HEK293 (cell line): Measurements from ENCODE around the gene MIF4GD.

Source experiments
- CTCF ChIA-PET: fragments of 350-600 bp; formaldehyde crosslinking; extraction: SDS; loops from one replicate; lab custom pipeline; 2021; ENCODE audit warnings: antibody characterized with exemption; lab: Yijun Ruan, JAX
- POLR2A ChIA-PET: fragments of 300-600 bp; formaldehyde crosslinking; extraction: SDS; loops from one replicate; lab custom pipeline; 2020; ENCODE audit warnings: antibody characterized with exemption, inconsistent platforms; lab: Yijun Ruan, JAX
- H3K27ac ChIP-seq: fragments of 200-500 bp; sonication (Bioruptor generic); 2 replicates; pipeline ENCODE4 v1.5.1; 2014; ENCODE audit warnings: low read depth, low read length, control low read depth, inconsistent platforms; ENCODE audit errors: extremely low read depth
- H3K36me3 ChIP-seq, 2 experiments: fragments of 200-500 bp in 1 of 2; sonication (Bioruptor generic) in 1 of 2; 1 replicate in 1 of 2; 2 replicates in 1 of 2; pipeline ENCODE4 v1.5.1; 2014 to 2017; ENCODE audit warnings: inconsistent platforms in 2 of 2, low read length in 2 of 2; ENCODE audit not compliant: control insufficient read depth in 2 of 2, insufficient read depth in 1 of 2
- H3K4me1 ChIP-seq: fragments of 200-500 bp; sonication (Bioruptor generic); 2 replicates; pipeline ENCODE4 v1.5.1; 2014; ENCODE audit warnings: mild to moderate bottlenecking, low read length, inconsistent platforms; ENCODE audit not compliant: control insufficient read depth, insufficient read depth
- H3K4me3 ChIP-seq: 2 replicates; pipeline ENCODE4 v1.5.1; 2011; ENCODE audit warnings: low read depth, mild to moderate bottlenecking, control low read depth, low read length, moderate library complexity
- H3K9me3 ChIP-seq: fragments of 200-500 bp; sonication (Bioruptor generic); 2 replicates; pipeline ENCODE4 v1.5.1; 2014; ENCODE audit warnings: low read depth, low read length, inconsistent platforms; ENCODE audit not compliant: control insufficient read depth, insufficient read depth
- GLIS1 ChIP-seq: fragments of 450-650 bp; formaldehyde crosslinking; IDR thresholded peaks from 2 replicates; pipeline ENCODE4 v1.5.1; 2016; ENCODE audit warnings: missing biosample characterization, missing genetic modification characterization
- GLIS2 ChIP-seq: fragments of 450-650 bp; formaldehyde crosslinking; IDR thresholded peaks from 2 replicates; pipeline ENCODE4 v1.5.1; 2016; ENCODE audit warnings: missing biosample characterization, missing genetic modification characterization
- PBX3 ChIP-seq: sonication (generic); formaldehyde crosslinking; IDR thresholded peaks from 2 replicates; pipeline ENCODE4 v1.8.1; 2022; ENCODE audit warnings: mild to moderate bottlenecking, moderate library complexity, missing genetic modification reagents
- PRDM2 ChIP-seq: fragments of 450-650 bp; formaldehyde crosslinking; IDR thresholded peaks from 2 replicates; pipeline ENCODE4 v1.5.1; 2016; ENCODE audit warnings: missing biosample characterization, missing genetic modification characterization, borderline replicate concordance
- PRDM4 ChIP-seq: fragments of 450-650 bp; formaldehyde crosslinking; IDR thresholded peaks from 2 replicates; pipeline ENCODE4 v1.5.1; 2017; ENCODE audit warnings: missing biosample characterization, missing genetic modification characterization
- SP2 ChIP-seq: fragments of 450-650 bp; formaldehyde crosslinking; IDR thresholded peaks from 2 replicates; pipeline ENCODE4 v1.5.1; 2016; ENCODE audit warnings: missing biosample characterization, missing genetic modification characterization
- SP3 ChIP-seq: fragments of 450-650 bp; formaldehyde crosslinking; IDR thresholded peaks from 2 replicates; pipeline ENCODE4 v1.5.1; 2016; ENCODE audit warnings: missing biosample characterization, missing genetic modification characterization
- YY2 ChIP-seq: fragments of 450-650 bp; formaldehyde crosslinking; IDR thresholded peaks from 2 replicates; pipeline ENCODE4 v1.5.1; 2016; ENCODE audit warnings: missing biosample characterization, missing genetic modification characterization
- ZBTB49 ChIP-seq: fragments of 450-650 bp; formaldehyde crosslinking; IDR thresholded peaks from 2 replicates; pipeline ENCODE4 v1.5.1; 2016; ENCODE audit warnings: missing biosample characterization, missing genetic modification characterization, low read depth
- ZFP37 ChIP-seq: fragments of 450-650 bp; formaldehyde crosslinking; IDR thresholded peaks from 2 replicates; pipeline ENCODE4 v1.5.1; 2016; ENCODE audit warnings: missing biosample characterization, missing genetic modification characterization
- ZNF121 ChIP-seq: fragments of 450-650 bp; formaldehyde crosslinking; IDR thresholded peaks from 2 replicates; pipeline ENCODE4 v1.5.1; 2016; ENCODE audit warnings: missing biosample characterization, missing genetic modification characterization
- ZNF140 ChIP-seq: fragments of 450-650 bp; formaldehyde crosslinking; IDR thresholded peaks from 2 replicates; pipeline ENCODE4 v1.5.1; 2016; ENCODE audit warnings: missing biosample characterization, missing genetic modification characterization
- ZNF157 ChIP-seq: fragments of 450-650 bp; formaldehyde crosslinking; IDR thresholded peaks from 2 replicates; pipeline ENCODE4 v1.5.1; 2016; ENCODE audit warnings: missing biosample characterization, missing genetic modification characterization
- ZNF48 ChIP-seq: fragments of 450-650 bp; formaldehyde crosslinking; IDR thresholded peaks from 2 replicates; pipeline ENCODE4 v1.5.1; 2016; ENCODE audit warnings: missing biosample characterization, missing genetic modification characterization
- ZNF510 ChIP-seq: fragments of 450-650 bp; formaldehyde crosslinking; IDR thresholded peaks from 2 replicates; pipeline ENCODE4 v1.5.1; 2018; ENCODE audit warnings: mild to moderate bottlenecking, missing genetic modification characterization, missing biosample characterization; ENCODE audit not compliant: insufficient replicate concordance
- ZNF514 ChIP-seq: fragments of 450-650 bp; formaldehyde crosslinking; IDR thresholded peaks from 2 replicates; pipeline ENCODE4 v1.5.1; 2016; ENCODE audit warnings: missing biosample characterization, missing genetic modification characterization
- ZNF621 ChIP-seq: fragments of 450-650 bp; formaldehyde crosslinking; IDR thresholded peaks from 2 replicates; pipeline ENCODE4 v1.5.1; 2017; ENCODE audit warnings: missing biosample characterization, missing genetic modification characterization
- ZNF645 ChIP-seq: fragments of 450-650 bp; formaldehyde crosslinking; IDR thresholded peaks from 2 replicates; pipeline ENCODE4; 2016; ENCODE audit warnings: missing biosample characterization, missing genetic modification characterization
- ZSCAN16 ChIP-seq: fragments of 450-650 bp; formaldehyde crosslinking; IDR thresholded peaks from 2 replicates; pipeline ENCODE4 v1.5.1; 2016; ENCODE audit warnings: missing biosample characterization, missing genetic modification characterization
- ZXDB ChIP-seq: fragments of 450-650 bp; formaldehyde crosslinking; IDR thresholded peaks from 2 replicates; pipeline ENCODE4 v1.5.1; 2016; ENCODE audit warnings: missing biosample characterization, missing genetic modification characterization
- TF ChIP-seq, protein P1 (sequence below): fragments of 450-650 bp; formaldehyde crosslinking; IDR thresholded peaks from 2 replicates; pipeline ENCODE4 v1.5.1; 2016; ENCODE audit warnings: missing biosample characterization, missing genetic modification characterization

Gene MIF4GD

DNA sequence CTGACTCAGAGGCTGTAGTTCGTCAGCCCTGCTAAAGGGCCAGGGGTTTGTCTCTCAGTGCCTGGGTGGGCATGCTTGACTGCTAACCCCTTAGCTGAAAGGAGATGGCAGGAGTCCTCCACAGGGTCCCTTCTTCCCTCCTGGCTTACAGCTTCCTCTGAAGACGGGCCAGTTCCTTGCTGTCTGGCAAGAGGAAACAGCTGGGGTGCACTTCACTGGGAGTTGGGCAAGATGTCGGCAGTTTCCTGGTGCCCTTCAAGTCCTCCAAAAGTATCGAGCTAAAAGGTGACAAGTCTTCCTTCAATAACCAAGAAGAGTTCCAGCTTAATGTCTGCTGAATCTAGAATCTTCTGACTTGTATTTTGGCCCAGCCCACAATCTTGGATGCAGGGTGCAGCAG is 42.2 kb downstream of the MIF4GD start:
- no peaks in the 10 kb centered on the region for H3K4me1 ChIP-seq
- peak overlapping the region; percentile 9; the same call in 1 of the 2 replicates for H3K27ac ChIP-seq
- H3K4me3 ChIP-seq = no peak overlapping the region
- TF ChIP-seq, protein P1, sequence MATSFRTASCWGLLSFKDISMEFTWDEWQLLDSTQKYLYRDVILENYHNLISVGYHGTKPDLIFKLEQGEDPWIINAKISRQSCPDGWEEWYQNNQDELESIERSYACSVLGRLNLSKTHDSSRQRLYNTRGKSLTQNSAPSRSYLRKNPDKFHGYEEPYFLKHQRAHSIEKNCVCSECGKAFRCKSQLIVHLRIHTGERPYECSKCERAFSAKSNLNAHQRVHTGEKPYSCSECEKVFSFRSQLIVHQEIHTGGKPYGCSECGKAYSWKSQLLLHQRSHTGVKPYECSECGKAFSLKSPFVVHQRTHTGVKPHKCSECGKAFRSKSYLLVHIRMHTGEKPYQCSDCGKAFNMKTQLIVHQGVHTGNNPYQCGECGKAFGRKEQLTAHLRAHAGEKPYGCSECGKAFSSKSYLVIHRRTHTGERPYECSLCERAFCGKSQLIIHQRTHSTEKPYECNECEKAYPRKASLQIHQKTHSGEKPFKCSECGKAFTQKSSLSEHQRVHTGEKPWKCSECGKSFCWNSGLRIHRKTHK = no peak
- no peak for TF ChIP-seq SP2
- no peak for TF ChIP-seq ZFP37 (tag by site-specific recombination)
- TF ChIP-seq ZNF510 (tag by site-specific recombination) = no peak
- TF ChIP-seq ZXDB = no peak
- TF ChIP-seq PRDM4 (tag by site-specific recombination) = 0 out of 2 replicates have a peak, but pooled peaks have one; percentile 36
- TF ChIP-seq ZNF514 (tag by site-specific recombination) = no peak
- H3K36me3 ChIP-seq = peaks cover 64 to 92% of the 10 kb centered on the region in 2 experiments
- CTCF ChIA-PET = interaction anchor here (1.8 to 5.7 kb wide), 3 partner anchors 11 to 183 kb away, joined by 5 to 54 read pairs (median 6); no protein-coding TSS in a partner anchor
- no peaks in the 10 kb centered on the region for H3K9me3 ChIP-seq
- POLR2A ChIA-PET = interaction anchor here (0.9 to 2.8 kb wide), 5 partner anchors 8 to 119 kb away, joined by 3 to 16 read pairs (median 3); partner anchors contain the start of gene ARMC7

GRCh38 chr17:75228305-75228704 is 42.7 kb downstream of the MIF4GD start:
- H3K36me3 ChIP-seq = peaks cover 65 to 97% of the 10 kb centered on the region in 2 experiments
- H3K27ac ChIP-seq = no peak overlapping the region
- H3K9me3 ChIP-seq = no peaks in the 10 kb centered on the region
- ChIA-PET CTCF (interaction anchor here (1.8 to 5.7 kb wide), 3 partner anchors 12 to 184 kb away, joined by 5 to 54 read pairs (median 6); no protein-coding TSS in a partner anchor), POLR2A (interaction anchor here (0.9 to 2.8 kb wide), 4 partner anchors 9 to 119 kb away, joined by 3 to 16 read pairs (median 3); partner anchors contain the start of gene ARMC7)
- no peaks in the 10 kb centered on the region for H3K4me1 ChIP-seq
- no peak overlapping the region for H3K4me3 ChIP-seq
- TF ChIP-seq ZNF121 (tag by site-specific recombination) (no peak), ZBTB49 (tag by site-specific recombination) (no peak), PBX3 (CRISPR knock-in tag) (no peak), GLIS1 (tag by site-specific recombination) (no peak), ZNF48 (tag by site-specific recombination) (no peak), ZNF645 (tag by site-specific recombination) (no peak), ZSCAN16 (tag by site-specific recombination) (no peak), GLIS2 (no peak), ZNF140 (no peak), YY2 (tag by site-specific recombination) (no peak), ZNF621 (tag by site-specific recombination) (no peak), SP3 (no peak), PRDM2 (tag by site-specific recombination) (no peak), ZNF157 (no peak)
